HG03060 (cell line): ENCODE results near the gene D2HGDH.
"Not testable (repeated sequence)": the region's sequence is repeated elsewhere in the genome, so short reads cannot be mapped to it uniquely, and the experiment has no call there.

Experiments used
- ATAC-seq: cut with Tn5 transposase; IDR thresholded peaks from one replicate; pipeline ENCODE4 v1.9.1; 2021; ENCODE audit warnings: low read depth, moderate number of reproducible peaks; ENCODE audit not compliant: unreplicated experiment

Gene D2HGDH

DNA sequence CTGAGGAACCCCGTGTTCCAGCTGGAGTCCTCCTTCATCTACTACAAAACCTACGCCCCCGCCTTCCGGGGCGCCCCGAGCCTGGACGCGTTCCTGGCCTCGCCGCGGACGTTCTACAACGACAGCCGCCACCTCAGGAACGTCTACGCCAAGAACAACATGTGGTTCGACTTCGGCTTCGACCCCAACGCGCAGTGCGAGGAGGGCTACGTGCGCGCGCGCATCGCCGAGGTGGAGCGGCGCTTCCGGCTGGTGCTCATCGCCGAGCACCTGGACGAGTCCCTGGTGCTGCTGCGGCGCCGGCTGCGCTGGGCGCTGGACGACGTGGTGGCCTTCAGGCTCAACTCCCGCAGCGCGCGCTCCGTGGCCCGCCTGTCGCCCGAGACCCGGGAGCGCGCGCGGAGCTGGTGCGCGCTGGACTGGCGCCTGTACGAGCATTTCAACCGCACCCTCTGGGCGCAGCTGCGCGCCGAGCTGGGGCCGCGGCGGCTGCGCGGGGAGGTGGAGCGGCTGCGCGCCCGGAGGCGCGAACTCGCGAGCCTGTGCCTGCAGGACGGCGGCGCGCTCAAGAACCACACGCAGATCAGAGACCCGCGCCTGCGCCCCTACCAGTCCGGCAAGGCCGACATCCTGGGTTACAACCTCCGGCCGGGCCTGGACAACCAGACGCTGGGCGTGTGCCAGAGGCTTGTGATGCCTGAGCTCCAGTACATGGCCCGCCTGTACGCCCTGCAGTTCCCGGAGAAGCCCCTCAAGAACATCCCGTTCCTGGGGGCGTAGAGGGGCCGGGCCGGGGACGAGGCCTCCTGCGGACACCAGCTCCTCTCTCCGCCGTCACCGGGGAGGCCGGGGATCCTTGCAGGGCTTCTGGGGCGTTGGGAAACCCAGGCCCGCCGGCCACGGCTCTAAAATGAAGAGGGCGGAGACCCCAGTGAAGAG lies 69.2 kb downstream of the D2HGDH start:
- no peak for ATAC-seq

DNA sequence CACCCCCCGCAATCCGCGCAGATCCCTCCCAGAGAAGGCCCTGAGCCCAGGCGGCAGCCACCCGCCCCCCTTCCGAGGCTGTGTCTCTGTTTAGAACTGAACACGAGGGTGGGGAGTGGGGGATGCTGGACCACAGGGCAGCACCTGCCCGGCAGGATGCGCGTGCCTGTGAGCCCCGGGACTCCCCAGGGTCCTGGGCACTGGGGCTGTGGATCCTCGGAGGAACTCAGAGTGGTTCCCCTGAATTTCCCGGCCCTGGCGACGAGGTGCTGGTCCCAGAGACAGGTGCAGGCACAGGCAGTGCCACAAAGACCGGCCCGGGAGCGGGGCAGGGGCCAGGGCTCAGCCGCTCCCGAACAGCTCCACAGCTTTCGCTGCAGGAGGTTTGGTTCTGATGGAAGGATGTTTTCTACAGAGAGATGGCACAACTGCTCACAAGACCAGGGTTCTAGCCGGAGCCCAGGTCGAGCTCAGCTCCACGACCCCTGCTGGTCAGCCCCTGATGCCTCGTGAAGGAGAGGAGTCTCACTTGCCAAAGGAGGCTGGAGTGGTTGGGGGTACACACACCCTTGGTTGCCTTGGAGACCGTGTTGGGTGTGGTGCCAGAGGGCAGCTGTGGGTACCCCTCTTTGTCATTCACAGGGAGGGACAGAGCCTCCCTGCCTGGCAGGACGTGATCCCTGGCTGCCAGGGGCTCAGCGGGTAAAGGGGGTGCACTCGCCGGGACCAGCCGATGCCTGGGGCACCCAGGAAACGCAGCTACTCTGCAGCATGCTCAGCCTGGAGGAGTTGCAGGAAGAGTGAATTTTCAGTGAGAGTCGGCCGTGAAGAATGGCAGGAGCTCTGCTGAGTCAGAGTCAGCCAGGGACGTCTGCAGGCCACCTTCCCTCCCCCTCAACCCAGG lies 70.1 kb downstream of the D2HGDH start:
- ATAC-seq = no peak

DNA sequence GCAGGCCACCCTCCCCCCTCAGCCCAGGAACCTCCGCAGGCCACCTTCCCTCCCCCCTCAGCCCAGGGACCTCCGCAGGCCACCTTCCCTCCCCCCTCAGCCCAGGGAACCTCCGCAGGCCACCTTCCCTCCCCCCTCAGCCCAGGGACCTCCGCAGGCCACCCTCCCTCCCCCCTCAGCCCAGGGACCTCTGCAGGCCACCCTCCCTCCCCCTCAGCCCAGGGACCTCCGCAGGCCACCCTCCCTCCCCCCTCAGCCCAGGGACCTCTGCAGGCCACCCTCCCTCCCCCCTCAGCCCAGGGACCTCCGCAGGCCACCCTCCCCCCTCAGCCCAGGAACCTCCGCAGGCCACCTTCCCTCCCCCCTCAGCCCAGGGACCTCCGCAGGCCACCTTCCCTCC lies 71.8 kb downstream of the D2HGDH start:
- ATAC-seq = not testable (repeated sequence)

DNA sequence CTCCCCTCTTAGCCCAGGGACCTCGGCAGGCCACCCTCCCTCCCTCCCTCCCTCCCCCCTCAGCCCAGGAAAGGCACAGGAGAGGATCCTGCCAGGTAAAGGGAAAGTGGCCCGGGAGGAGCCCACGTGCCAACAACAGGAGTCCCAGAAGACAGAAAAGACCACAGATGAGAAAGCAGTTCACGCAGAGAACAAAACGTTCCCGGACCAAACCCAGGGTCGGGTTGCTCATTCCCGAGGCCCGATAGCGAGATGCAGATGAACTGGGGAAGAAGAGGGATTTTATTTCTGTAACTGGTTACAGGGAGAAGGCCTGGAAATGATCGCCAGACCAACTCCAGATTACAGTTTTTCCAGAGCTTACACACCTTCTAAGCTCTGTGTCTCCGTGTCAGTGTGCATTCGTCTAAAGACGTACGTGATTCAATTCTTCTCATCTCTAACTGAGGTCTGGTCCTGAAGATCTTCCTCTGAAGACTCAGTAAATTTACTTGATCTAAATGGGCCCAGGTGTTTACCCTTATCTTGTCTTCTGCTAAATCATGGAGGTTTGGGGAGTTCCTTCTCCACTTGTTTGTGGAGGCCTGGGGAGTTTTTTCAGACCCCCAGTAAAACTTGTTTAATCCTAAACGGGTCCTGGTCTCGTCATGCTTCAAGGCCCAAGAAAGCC lies 73.8 kb downstream of the D2HGDH start:
- ATAC-seq = no peak

DNA sequence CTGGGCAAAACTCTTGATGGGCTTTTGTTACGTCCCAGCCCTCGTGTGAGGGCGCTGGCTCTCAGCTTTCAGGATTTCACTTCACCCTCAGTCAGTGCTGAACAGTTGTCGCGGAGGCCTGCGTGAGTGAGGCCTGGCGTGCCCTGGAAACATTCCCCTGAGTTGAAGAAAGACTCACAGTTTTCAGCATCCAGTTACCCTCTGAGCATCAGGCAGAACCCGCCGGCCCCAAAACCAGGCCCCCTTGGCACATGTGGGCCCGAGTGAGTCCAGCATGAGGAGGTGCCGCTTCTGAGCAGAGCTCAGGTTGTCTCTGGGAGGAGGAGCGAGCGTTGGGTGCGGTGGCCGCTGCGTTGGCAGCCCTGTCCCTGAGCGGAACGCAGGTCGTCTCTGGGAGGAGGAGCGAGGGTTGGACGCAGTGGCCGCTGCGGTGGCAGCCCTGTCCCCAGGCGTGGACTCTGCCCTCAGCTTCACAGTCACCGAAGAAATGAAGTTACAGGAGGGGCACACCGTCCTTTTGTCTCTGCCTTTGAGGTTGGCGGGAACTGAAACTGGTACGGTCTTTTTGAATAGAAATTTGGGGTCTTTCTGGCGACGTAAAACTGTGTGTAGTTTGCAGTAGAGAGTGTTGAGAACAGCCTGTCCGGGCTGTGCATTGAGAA lies 74.4 kb downstream of the D2HGDH start, which contains the start of gene NEU4:
TSS of gene NEU4 (plus strand) at position 473 of the 662 bp plus-strand sequence. CDS start 5,292 bp downstream, outside the sequence.
- no peak for ATAC-seq

DNA sequence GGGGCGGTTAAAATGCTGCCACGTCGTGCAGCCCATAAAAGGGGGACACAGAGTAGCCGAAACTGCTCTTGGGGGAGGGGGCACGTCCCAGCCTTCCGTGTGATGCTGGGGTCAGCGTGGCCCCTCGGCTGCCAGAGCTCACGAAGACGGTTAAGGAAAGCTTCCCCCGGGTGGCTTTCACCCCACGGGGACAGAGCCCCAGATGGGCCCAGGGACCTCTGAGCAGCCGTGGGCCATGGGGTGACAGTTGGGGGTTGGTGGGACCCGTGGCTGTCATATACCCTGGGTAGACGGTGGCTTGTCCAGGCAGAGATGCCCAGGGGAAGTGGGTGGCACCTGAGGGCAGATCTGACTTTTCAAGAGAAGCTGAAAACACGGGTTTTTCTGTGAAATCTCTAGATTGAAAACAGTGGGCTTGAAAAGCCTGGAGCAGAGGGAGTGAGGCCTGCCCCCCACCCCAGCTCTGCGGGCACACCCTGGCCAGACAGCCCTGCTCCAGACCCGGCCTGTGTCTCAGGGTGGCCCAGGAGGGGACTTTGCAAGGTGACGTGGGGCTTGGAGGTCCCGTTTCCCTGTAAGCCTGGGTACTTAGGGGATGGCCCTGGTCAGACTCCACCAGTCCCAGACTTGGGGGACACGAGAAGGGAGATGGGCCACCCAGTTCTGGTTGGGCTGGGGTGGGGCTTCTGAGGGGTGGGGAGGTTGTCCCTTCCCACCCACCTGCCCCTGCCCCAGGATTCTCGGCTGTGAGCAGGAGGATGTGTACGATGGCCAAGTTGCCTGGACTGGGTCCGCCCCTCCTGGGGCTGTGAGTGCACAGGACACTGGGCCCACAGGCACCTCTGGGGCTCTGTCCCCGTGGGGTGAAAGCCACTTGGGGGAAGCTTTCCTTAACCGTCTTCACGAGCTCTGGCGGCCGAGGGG lies 75.2 kb downstream of the D2HGDH start:
- ATAC-seq = no peak

DNA sequence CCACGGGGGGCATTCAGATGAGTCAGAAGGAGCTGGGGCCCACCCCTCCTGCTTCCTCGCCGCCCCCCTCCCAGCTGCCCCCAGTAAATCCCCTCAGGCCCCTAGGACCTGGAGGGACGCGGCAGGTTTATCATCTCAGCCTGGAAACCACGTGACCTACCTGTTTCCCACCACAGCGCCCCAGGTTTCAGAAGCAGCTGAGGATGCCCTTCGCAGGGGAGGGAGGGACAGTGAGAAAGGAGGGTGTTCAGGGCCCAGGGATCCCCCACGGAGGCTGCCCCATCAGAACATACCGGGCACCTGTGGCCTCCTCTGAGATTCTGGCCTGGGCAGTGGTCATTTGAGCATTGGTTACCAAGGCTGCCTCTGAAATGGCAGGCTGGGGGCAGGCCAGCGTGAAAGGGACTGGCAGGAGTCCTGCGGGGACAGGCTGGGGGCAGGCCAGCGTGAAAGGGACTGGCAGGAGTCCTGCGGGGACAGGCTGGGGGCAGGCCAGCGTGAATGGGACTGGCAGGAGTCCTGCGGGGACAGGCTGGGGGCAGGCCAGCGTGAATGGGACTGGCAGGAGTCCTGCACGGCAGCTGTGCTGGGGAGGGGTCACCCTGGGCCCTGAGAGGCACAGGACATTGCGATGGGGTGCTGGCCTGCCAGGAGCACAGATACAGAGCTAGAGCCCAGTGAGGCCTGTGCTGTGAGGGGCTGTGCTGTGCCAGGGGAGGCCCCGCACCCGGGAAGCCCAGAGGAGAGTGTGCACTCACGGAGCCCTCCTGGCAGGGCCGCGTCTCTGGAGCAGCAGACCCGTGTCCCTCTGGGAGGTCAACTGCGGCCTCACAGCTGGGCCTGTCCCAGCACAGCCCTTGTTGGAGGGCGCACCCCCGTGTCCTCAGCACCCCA lies 76.1 kb downstream of the D2HGDH start:
- no peak for ATAC-seq

DNA sequence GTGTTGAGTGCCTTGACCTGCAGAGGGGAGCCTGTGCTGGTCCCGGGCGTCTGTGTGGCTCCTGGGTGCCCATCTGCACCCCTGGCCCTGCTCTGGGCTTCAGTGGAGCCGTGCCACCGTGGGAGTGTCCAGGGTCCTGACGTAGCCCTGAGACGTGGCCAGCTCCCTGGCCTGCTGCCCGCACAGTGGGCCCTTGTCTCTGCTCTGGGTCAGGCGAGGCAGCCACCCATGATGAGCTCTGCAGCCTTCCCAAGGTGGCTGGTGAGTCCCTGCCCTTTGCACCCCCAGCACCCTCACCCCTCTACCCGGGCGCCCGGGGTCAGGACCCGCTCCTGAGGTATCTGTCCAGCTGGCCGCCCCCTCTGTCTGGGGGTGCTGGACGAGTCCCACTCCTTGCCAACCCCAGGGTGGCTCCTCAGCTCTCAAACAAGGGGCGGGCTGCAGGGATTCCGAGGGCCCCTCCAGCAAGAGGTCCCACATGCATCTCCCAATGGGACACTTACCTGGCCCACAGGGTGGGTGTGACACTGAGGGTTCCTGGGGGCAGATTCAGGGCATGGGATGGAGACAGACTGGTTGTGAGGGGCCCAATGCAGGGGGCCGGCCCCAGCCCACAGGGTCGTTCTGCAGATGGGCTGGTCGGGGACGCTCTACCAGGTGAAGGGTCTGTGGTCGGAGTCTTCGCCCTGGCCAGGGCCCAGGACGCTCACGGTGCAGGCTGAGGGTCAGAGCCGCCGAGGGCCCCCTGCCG lies 76.9 kb downstream of the D2HGDH start:
- no peak for ATAC-seq

DNA sequence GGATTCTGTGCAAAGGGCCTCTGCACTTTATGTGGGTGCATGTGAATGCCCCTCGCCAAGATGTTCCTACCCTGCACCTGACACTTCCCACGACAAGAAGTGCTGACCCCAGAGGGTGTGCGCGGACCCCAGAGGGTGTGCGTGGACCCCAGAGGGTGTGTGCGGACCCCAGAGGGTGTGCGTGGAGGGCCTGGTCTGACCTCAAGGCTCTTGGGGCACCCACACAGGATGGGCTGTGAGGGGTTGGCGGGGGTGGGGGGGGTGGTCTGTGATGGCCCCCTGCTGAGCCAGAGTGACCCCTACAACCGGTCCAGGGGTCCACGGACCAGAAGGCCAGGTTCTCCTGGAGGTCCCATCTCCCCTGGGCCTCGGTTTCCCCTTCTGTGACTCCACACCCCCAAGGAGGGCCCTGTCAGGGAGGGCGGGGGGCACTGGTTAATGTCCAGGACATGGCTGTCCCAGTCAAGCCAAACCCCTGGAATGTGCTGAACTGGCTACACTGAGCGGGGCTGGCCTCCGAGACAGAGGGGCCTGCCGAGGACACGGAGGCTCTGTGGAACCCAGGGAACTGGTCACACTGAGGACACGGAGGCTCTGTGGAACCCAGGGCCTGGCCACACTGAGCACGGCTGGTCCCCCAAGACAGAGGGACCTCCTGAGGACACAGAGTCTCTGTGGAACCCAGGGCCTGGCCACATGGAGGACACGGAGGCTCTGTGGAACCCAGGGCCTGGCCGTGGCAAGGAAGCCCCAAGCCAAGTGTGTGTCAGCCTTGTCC lies 77.7 kb downstream of the D2HGDH start:
- no peak for ATAC-seq

DNA sequence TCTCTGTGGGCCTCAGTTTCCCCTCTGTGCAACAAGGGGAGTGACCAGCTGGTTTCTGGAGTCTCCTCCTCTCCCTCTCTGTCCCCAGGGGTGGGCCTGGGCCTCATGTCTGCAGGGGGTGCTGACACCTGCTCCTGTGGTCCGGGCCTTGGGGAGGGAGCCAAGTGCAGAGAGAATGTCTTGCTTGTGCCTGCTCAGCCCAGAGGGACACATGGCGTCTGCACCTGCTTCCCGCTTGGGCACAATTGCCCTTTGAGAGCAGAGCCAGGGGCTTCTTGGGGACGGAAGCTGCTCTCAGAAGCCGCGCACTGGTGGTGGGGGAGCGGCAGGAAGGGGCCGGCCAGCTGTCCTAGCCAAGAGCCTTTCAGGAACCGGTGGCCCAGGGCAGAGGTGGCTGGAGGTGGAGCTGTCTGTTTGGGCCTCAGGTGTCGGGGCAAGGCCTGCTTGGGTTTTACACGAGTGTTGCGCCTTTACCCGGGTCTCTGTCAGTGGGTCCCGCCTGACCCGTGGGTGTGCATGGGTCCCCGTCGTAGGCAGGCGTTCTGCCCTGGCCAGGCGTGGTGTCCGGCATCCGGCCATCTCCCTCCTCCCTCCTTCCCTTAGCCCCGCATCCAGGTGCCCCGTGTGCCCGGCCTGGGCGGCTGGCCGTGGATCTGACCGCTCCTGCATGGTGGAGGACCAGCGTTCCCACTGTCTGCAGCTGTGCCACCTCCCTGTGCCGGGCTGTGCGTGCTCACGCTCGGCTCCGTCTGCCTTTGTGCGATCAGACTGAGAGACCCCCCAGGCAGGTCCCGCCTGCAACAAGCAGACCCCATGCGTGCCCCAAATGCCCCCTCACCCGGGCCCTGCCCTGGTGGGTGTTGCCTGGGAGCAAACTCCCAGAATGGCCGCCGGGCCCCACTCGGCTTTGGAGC lies 78.6 kb downstream of the D2HGDH start:
- ATAC-seq = no peak

DNA sequence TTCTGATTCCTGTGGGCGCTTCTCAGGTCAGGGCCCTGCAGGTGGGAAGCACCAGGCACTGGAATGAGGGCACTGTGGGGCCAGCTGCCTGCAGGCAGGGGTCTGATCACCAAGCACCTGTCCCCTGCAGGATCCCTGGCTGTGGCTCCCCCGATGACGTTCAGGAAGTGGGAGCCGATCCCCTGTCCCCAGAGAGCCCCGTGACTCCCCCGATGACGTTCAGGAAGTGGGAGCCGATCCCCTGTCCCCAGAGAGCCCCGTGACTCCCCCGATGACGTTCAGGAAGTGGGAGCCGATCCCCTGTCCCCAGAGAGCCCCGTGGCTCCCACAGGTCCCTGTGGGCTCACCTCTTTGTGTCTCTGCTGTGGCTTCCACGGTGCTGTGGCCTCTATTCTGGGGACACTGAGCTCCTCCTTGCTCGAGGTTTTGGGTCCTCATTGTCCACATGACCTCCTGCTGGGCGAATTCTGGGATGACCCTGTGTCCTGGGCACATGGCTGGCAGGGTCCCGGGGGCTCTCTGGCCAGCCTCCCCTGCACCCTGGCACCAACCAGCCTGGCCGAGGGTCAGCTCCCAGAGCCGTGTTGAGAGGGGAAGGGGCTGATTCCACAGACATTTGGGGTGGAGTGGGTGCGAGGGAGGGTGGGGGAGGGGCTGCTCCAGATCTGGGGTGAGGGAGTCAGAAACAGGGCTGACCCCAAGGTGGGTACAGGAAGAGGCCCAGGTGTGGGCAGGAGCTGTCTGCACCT lies 79.4 kb downstream of the D2HGDH start:
- no peak for ATAC-seq

DNA sequence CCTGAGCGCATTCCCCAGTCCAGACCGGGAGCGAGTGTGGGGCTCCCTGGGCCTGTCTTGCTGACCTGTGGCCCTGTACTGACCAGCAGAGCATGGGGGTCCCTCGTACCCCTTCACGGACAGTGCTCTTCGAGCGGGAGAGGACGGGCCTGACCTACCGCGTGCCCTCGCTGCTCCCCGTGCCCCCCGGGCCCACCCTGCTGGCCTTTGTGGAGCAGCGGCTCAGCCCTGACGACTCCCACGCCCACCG lies 79.9 kb downstream of the D2HGDH start:
- ATAC-seq = no peak

DNA sequence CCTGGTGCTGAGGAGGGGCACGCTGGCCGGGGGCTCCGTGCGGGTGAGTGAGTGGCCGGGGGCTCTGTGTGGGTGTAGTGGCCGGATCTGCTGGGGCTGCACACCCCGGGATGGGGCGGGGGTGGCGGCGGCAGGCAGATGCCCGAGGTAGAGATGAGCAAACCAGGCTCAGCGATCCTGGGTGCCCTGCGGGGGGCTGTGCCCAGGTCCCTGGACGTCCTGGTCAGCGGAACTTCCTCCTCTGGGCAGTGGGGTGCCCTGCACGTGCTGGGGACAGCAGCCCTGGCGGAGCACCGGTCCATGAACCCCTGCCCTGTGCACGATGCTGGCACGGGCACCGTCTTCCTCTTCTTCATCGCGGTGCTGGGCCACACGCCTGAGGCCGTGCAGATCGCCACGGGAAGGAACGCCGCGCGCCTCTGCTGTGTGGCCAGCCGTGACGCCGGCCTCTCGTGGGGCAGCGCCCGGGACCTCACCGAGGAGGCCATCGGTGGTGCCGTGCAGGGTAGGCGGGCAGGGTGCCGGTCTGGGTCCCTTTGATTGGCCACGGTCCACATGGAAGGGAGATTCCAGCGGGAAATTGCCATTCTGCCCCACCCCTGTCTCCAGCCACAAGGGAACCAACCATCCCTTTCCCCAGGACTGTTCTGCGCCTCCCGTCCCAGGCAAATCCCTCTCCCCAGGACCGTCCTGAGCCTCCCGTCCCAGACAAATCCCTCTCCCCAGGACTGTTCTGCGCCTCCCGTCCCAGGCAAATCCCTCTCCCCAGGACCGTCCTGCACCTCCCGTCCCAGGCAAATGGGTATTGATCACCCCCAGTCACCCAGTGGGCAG lies 80.4 kb downstream of the D2HGDH start:
- no peak for ATAC-seq
